ENCODE data around the gene PRRG4. TPM values are rescaled to one million over a fixed set of nuclear protein-coding genes. Genes with fewer than 3 reads are reported as not detected.

Gene PRRG4
- total and polyA plus RNA-seq, 11 donors, result 0.12 to 1.4 (median 0.39) TPM

- Histone ChIP-seq H3K27ac (no peak overlapping the region), H3K36me3 (no peaks in the 10 kb centered on the region), H3K9me3 (peaks cover 0 to 5% (median 0%) of the 10 kb centered on the region in 12 donors), H3K4me3 (no peak overlapping the region), H3K4me1 (peaks cover 0 to 17% (median 0%) of the 10 kb centered on the region in 12 donors), H3K27me3 (peaks cover 0 to 3% (median 0%) of the 10 kb centered on the region in 9 donors)
- DNase-seq, result no peak
- TF ChIP-seq CTCF (IDR thresholded peaks at IDR 0.05) (no peak), POLR2A (IDR thresholded peaks at IDR 0.05) (no peak)
- no peak for ATAC-seq
- 81 to 85% (median 83%) methylated on average over 1 of the region's 1 CpG for WGBS, 4 donors
- intact Hi-C loops (cut with DNase I), result no loop called here
Observed at GRCh38 chr11:32851251-32851650, 21.5 kb downstream of the PRRG4 start.

- intact Hi-C loops (cut with DNase I), result no loop called here
- Histone ChIP-seq H3K36me3 (no peaks in the 10 kb centered on the region), H3K4me3 (no peak overlapping the region), H3K4me1 (peaks cover 0 to 17% (median 0%) of the 10 kb centered on the region in 12 donors), H3K9me3 (peaks cover 0 to 5% (median 0%) of the 10 kb centered on the region in 12 donors), H3K27ac (no peak overlapping the region), H3K27me3 (peaks cover 0 to 3% (median 0%) of the 10 kb centered on the region in 9 donors)
- ATAC-seq (no peak), DNase-seq (no peak)
- 55 to 69% (median 66%) methylated on average over 4 of the region's 4 CpGs for WGBS, 4 donors
- TF ChIP-seq POLR2A (IDR thresholded peaks at IDR 0.05), result no peak
- TF ChIP-seq CTCF (IDR thresholded peaks at IDR 0.05), result no peak
Observed at GRCh38 chr11:32852207-32852606, 22.5 kb downstream of the PRRG4 start.

GRCh38 chr11:32855601-32856000 lies 25.9 kb downstream of the PRRG4 start:
- DNase-seq (no peak), ATAC-seq (no peak)
- Histone ChIP-seq H3K4me1 (no peaks in the 10 kb centered on the region), H3K9me3 (no peaks in the 10 kb centered on the region), H3K4me3 (no peak overlapping the region), H3K27me3 (peaks cover 0 to 7% (median 0%) of the 10 kb centered on the region in 9 donors), H3K36me3 (no peaks in the 10 kb centered on the region), H3K27ac (no peak overlapping the region)
- intact Hi-C loops (cut with DNase I), result no loop called here
- WGBS, 4 donors, result 62 to 68% (median 65%) methylated on average over 2 of the region's 2 CpGs
- TF ChIP-seq POLR2A (IDR thresholded peaks at IDR 0.05), result no peak
- TF ChIP-seq CTCF (IDR thresholded peaks at IDR 0.05), result no peak

GRCh38 chr11:32858731-32859130 lies 29.0 kb downstream of the PRRG4 start:
- H3K36me3 ChIP-seq, result no peaks in the 10 kb centered on the region
- H3K27me3 ChIP-seq, result peaks cover 0 to 9% (median 0%) of the 10 kb centered on the region in 9 donors
- TF ChIP-seq CTCF (IDR thresholded peaks at IDR 0.05) (no peak), POLR2A (IDR thresholded peaks at IDR 0.05) (no peak)
- no peak overlapping the region for H3K4me3 ChIP-seq
- no peak overlapping the region for H3K27ac ChIP-seq
- H3K4me1 ChIP-seq, result no peaks in the 10 kb centered on the region
- H3K9me3 ChIP-seq, result no peaks in the 10 kb centered on the region
- intact Hi-C loops (cut with DNase I), result no loop called here
- WGBS, 4 donors, result 80 to 88% (median 83%) methylated on average over 1 of the region's 1 CpG
- ATAC-seq (no peak), DNase-seq (no peak)

Data from heart left ventricle (tissue), 16 donors.